Activated CD8-positive, alpha-beta memory T cell treated with anti-CD3 and anti-CD28 coated beads, Interleukin-2, amount 50 U/mL, for 4 hours (primary cell): ENCODE data around the gene ASB2.

Experiments used
- DNase-seq: peaks from one replicate; pipeline ENCODE4 v3.0.0-alpha.2; 2020

ASB2 gene

GRCh38 chr14:93999573-93999972 lies 23.2 kb upstream of the ASB2 start:
- no peak for DNase-seq

GRCh38 chr14:93998871-93999403 lies 22.6 kb upstream of the ASB2 start:
- no peak for DNase-seq

- no peak for DNase-seq
These were observed 21.8 kb upstream of the ASB2 start for GRCh38 chr14:93997916-93998870.

DNA sequence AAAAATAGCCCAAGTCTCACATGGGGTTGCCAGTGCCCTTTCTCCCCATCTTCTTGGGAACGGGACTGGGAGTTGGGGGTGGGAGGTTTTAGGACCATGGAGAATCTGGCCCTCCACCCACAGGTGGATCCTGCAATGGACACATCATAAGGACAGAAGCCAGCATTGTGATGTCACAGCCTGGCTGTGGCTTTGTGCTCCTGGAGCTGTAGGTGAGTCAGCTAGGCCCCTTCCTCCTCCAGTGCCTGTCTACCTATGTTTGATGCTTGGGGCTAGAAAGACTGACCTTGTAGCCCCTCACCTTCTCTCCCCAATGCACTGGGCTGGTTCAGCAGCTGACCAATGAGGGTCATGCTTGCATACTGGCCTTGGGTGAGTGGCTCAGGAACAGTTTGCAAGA lies 20.7 kb upstream of the ASB2 start, which contains the start of gene CCDC197:
Gene CCDC197 (plus strand): TSS at position 220 of the 400 bp plus-strand sequence. CDS start 831 bp downstream, outside the sequence.
- DNase-seq = no peak

GRCh38 chr14:93996130-93996695 lies 19.8 kb upstream of the ASB2 start:
- no peak for DNase-seq

DNA sequence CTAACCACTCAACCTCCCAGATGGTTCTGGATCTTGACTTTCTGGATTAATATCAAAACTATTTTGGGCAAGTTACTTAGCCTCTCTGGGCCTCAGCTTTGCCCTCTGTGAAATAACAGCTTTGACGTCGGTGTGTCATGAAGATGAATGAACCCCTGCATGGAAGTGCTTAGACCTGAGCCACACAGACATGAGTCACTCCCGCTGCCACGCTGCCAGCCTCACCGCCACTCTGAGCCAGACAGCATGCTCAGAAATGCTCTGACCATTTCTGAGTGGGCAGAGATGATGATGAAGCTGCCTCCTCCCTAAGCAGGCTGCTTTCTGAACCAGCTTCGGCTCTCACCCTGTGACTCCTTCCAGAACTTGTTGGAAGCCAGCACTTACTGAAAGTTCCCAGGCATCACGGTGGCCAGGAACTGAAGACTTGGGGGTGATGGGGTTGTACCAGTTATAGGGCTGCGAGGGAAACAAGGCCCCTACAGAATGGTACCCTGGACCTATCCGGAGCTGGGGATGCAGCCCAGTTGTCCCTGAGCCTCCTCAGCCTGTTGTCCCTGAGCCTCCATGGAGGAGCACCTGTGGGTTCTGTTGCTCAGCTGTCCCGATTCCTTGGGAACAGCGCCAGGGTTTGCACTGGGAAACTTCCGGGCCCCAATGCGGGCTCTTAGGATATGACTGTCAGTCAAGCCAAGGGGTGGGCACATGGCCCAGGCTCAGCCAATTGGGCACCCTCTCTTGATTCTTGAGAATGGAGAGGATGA lies 18.7 kb upstream of the ASB2 start:
- DNase-seq = peak; percentile 63

- no peak for DNase-seq
These were observed 17.0 kb upstream of the ASB2 start for GRCh38 chr14:93993382-93993781.

DNA sequence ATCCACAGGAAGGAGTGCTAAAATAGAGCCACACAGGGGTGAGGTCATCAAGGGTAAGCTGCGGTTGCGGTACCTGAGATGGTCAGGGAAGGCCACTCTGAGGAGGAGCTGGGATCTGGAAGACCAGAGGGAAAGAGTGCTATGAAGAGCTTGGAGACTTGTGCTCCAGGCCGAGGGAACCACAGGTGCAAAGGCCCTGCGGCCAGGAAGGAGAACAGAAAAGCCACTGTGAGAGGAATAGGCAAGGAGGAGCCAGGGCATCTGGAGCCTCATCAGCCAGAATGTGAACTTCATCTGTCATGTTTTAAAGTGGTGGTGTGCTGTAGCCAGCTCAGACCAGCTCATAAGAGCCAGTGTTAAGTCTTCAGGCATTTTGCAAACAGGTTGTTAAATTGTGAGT lies 15.3 kb upstream of the ASB2 start:
- DNase-seq = no peak

- no peak for DNase-seq
These were observed 14.8 kb upstream of the ASB2 start for GRCh38 chr14:93991212-93991611.

DNA sequence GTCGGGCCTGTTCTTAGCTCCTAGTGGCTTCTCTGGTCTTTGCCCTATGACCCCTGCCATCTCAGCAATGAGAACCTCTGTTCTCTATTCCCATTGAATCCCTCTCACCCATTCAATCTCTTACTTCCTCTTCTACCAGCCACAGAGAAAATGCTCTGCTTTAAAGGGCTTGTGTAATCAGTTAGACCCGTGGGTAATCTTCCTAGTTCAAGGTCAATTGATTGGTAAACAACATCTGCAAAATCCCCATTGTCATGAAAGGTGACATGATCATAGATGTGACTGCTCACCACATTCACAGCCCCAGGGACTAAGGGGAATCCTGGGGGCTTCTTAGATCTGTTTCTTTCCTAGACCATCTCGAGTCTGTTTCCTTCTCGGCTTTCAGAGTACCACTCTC lies 13.6 kb upstream of the ASB2 start:
- DNase-seq = no peak

DNA sequence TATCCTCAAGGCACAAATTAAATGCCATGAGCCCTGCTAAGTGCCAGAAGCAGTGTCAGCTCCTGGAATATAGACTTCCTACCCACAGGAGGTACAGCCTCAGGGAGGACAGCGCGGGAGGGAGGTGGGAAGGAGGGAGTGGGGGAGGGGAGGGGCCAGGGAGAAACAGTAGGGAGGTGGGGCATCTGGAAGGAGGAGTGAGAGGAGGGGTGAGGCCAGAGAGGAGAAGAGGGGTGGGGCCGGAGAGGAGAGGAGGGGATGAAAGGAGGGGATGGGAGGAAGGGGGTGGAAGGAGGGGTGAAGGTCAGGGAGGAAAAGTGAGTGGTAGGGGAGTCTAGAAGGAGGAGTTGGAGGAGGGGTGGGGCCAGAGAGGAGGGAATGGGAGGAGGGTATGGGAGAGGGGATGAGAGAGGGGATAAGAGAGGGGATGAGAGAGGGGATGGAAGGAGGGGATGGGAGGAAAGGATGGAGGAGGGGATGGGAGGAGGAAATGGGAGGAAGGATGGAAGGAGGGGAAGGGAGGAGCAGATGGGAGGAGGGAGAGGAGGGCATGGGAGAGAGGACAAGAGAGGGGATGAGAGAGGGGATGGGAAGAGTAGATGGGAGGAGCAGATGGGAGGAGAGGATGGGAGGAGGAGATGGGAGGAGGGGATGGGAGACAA lies 11.6 kb upstream of the ASB2 start:
- DNase-seq = no peak

DNA sequence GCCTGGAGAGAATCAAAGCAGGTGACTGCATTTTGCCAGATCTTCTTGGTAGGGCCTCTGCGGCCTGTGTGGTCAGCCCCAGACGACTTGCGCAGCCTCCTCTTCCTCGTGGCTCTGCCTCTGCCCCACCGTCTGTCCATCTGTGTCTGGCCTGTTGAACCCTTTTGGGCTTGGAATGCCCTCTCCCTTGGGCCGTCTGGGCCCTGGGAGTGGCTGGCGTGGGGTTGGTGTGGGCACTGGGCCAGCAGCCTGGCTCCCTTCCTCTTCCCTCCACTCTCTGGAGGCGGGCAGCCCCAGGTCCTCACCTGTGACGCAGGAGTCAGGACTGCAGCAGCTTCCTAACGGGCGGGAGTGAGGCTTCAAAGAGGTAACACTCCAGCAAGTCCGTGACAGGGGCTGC lies 11.0 kb upstream of the ASB2 start:
- DNase-seq = no peak

DNA sequence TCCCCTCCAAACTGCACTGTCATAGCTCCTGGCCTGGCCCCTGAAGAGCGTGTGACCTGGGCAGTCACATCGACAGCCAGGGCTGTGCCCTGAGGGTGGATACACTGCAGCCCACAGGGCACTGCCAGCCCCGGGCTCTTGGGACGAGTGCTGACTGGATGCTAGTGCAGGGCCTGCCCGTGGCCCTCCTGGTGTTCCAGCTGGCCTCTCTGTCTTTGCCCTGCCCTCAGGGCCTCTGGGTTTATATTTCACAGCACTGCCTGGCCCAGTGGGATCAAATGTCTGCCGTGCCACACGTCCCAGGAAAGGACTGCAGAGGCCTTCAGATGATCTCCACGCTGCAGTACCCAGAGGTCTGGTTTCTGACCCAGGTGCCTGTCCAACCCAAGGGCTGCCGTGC lies 10.6 kb upstream of the ASB2 start:
- no peak for DNase-seq

DNA sequence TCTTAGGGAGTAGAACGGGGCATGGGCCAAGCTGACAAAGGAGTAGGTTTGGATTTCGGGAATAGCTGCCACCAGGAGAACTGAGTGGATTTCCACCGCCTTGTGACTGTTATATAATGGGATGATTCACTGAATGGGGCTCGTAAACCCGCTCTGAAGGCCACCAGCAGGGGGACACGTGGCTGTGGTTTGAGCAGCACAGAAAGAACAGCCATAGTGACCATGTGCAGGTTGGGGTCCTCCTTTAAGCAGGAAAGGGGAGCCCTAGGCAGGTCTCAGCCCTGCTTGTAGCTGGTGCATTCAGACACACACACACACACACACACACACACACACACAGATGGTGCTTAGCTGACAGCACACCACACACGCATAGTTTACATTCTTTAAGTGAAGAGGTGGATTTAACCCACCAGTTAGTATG lies 8.6 kb upstream of the ASB2 start:
- no peak for DNase-seq

DNA sequence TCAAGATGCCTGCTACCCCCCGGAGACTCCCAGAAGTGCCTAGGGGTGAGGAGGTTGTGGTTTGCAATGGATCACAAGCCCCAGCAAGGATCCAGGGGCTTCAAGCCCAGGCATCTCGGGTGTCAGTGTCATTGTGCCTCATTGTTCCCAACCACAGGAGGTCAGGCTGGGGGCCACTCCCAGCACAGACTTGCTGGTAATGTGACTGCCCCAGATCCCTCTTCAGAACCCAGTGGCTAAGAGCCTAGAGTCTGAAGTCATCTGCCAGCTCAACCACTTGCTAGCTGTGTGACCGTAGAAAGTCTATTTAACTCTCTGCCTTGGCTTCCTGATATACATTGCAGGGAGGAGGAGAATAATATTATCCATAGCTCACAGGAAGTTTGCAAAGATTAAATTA lies 7.7 kb upstream of the ASB2 start:
- DNase-seq = no peak

DNA sequence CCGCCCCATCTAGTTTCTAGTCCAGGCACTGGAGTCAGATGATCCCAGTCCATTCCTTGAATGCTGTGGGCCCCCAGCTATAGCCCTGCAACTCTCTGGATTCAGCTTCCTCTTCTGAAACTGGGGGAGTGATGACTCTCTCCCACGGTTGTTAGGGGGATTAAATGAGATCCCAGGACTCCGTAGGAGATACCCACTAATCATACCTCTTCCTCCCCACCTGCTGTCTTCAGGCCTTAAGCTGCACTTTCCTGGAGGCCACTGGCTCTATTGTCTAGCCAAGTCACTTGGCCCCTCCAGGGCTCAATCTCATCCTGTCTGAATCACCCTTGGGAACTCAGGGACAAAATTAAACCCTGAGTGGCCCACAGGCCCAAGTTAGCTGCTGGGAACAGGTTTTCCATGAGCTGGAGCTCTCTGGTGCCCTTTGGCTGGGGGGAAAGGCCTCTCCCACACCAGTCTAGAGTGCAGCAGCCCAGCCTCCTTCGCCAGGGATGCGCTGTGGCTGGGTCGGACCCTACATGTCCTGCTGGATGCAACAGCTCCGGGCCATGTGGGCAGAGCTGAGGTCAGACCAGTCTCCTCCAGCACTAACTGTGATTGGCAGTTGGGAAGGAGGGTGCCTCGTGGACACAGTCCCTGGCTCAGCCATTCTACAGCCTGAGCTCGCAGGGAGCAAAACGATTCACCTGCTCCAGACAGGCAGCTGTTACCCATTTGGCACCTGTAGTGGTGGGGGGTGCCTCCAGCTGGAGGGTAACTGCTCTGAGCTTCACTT lies 6.0 kb upstream of the ASB2 start:
- DNase-seq = no peak

- no peak for DNase-seq
These were observed 5.2 kb upstream of the ASB2 start for GRCh38 chr14:93981316-93982229.

DNA sequence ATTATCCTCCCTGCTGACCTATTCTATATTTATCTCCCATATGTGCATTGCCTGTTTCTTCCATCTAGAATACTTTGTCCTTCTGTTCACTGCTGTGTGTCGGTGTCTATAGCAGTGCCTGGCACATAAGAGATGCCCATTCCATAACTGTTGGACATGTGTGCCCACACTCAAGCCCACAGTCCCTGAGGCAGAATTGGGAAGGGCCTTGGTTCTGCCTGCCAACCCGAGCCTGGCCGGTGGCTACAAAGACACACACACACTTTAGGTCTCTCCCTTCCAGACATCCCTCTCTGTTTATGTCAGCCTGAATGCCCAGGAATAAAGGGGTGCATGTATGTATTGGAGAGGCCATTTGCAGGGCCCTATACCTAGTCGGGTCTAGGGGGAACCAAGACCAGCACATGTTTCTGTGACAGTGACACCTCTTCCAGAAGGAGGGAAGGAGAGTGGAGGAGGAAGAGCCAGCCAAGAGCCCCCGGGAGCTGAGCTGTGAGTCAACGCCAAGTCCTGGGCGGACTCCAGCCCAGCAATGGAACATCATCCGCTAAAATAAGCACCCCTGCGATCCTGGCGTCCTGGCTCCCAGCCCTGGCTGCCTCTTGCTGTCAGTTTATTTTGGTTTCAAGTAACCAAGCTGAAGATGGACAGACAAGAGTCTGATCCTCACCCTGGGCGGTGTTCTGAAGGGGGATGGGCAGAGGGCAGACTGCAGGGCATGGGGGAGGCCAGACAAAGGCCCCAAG lies 4.3 kb upstream of the ASB2 start:
- DNase-seq = no peak

DNA sequence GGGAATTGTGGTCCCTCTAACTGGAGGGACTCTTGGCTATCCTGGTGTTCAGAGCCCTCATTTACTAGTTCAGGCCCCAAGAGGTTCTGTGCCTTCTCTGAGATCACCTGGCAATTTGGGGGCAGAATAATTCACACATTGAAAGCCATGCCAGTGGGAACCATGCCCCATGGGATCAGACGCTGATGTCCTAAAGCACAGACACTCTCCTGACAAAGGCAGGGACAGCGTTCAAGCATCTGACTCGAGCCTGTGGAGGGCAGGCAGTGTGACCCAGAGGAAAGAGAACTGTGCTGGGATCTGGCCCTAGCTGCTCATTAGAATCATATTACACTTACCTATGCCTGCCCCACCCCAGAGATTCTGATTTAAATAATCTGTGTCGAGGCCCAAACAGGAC lies 2.4 kb upstream of the ASB2 start:
- no peak for DNase-seq
